ENCODE results near the gene TRIM8.

DNA sequence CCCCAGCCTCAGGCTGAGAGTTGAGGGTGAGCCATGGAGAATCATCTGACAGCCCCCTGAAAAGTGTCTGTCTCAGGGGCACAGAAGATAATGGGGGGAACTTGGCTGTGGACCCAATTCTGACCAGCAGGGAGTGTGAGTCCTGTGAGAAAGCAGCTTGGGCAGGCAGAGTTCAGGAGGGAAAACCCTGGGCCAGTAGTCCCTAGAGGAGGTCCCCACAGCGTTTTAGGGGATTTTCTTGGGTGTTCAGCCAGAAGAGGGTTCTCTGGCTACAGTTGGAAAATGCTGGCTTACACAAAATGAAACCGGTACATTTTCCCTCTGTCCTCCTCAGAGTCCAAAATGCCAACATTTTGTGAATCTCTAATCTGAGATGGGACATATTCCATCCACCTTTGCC, 35.8 kb upstream of the TRIM8 start:
- TF ChIP-seq, protein P1, sequence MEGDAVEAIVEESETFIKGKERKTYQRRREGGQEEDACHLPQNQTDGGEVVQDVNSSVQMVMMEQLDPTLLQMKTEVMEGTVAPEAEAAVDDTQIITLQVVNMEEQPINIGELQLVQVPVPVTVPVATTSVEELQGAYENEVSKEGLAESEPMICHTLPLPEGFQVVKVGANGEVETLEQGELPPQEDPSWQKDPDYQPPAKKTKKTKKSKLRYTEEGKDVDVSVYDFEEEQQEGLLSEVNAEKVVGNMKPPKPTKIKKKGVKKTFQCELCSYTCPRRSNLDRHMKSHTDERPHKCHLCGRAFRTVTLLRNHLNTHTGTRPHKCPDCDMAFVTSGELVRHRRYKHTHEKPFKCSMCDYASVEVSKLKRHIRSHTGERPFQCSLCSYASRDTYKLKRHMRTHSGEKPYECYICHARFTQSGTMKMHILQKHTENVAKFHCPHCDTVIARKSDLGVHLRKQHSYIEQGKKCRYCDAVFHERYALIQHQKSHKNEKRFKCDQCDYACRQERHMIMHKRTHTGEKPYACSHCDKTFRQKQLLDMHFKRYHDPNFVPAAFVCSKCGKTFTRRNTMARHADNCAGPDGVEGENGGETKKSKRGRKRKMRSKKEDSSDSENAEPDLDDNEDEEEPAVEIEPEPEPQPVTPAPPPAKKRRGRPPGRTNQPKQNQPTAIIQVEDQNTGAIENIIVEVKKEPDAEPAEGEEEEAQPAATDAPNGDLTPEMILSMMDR (IDR thresholded peaks at IDR 0.05; ENCODE audit: insufficient read depth, low read length) = no peak
- TF ChIP-seq GABPA (IDR thresholded peaks at IDR 0.05; ENCODE audit: low read depth) (no peak), POLR2AphosphoS5 (IDR thresholded peaks at IDR 0.05; ENCODE audit: low read depth) (no peak), SPI1 (IDR thresholded peaks at IDR 0.05; ENCODE audit: borderline replicate concordance, low read depth) (no peak)
- TF ChIP-seq, protein P2, sequence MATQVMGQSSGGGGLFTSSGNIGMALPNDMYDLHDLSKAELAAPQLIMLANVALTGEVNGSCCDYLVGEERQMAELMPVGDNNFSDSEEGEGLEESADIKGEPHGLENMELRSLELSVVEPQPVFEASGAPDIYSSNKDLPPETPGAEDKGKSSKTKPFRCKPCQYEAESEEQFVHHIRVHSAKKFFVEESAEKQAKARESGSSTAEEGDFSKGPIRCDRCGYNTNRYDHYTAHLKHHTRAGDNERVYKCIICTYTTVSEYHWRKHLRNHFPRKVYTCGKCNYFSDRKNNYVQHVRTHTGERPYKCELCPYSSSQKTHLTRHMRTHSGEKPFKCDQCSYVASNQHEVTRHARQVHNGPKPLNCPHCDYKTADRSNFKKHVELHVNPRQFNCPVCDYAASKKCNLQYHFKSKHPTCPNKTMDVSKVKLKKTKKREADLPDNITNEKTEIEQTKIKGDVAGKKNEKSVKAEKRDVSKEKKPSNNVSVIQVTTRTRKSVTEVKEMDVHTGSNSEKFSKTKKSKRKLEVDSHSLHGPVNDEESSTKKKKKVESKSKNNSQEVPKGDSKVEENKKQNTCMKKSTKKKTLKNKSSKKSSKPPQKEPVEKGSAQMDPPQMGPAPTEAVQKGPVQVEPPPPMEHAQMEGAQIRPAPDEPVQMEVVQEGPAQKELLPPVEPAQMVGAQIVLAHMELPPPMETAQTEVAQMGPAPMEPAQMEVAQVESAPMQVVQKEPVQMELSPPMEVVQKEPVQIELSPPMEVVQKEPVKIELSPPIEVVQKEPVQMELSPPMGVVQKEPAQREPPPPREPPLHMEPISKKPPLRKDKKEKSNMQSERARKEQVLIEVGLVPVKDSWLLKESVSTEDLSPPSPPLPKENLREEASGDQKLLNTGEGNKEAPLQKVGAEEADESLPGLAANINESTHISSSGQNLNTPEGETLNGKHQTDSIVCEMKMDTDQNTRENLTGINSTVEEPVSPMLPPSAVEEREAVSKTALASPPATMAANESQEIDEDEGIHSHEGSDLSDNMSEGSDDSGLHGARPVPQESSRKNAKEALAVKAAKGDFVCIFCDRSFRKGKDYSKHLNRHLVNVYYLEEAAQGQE (IDR thresholded peaks at IDR 0.05; ENCODE audit: insufficient replicate concordance, low read depth) = no peak

All from HL-60 (cell line).